K562 (cell line): ENCODE results near the gene PLRG1. TPM values are rescaled to one million over a fixed set of nuclear protein-coding genes. Genes with fewer than 3 reads are reported as not detected.

Experiments
- ATAC-seq: fragments of 200-7000 bp; cut with Tn5 transposase; 3 replicates; pipeline ENCODE4 v1.9.1; 2020; ENCODE audit warnings: moderate library complexity
- BruUV-seq: library from RNA; stranded (reverse); fragments of 400-500 nt; replicated peaks from 2 replicates; lab custom pipeline; 2021; lab: Mats Ljungman, UMichigan
- CTCF ChIA-PET: fragments of 300-600 bp; formaldehyde crosslinking; extraction: SDS; loops from one replicate; lab custom pipeline; 2021; ENCODE audit warnings: low intra/inter-chr PET ratio; lab: Yijun Ruan, JAX
- POLR2A ChIA-PET: fragments of 300-600, 350-650 bp; sonication (Branson Sonifier 250); formaldehyde crosslinking; extraction: SDS; loops from one replicate; lab custom pipeline; 2021; ENCODE audit warnings: antibody characterized with exemption, inconsistent platforms; lab: Yijun Ruan, JAX
- DNase-seq, 4 experiments: peaks; one replicate each; pipeline versions ENCODE4 v3.0.0 to v3.0.0-alpha.2; 2011 to 2018; ENCODE audit warnings: low spot score in 3 of 4, mixed read lengths in 3 of 4; ENCODE audit errors: extremely low read depth in 1 of 4
- FAIRE-seq: peaks from 2 replicates; lab custom pipeline; 2011; peaks lifted over from hg19 to GRCh38; lab: Jason Lieb, UNC
- H2AFZ ChIP-seq: 2 replicates; pipeline ENCODE4 v1.6.0; 2011; ENCODE audit warnings: low read depth, low read length, control low read depth, inconsistent platforms
- H3K27ac ChIP-seq: fragments of 200-600 bp; 3 replicates; pipeline ENCODE4 v1.8.0; 2011; ENCODE audit warnings: low read depth, mild to moderate bottlenecking, control low read depth, inconsistent platforms, low read length, moderate library complexity, mixed read lengths; ENCODE audit errors: extremely low read depth
- H3K27me3 ChIP-seq, 2 experiments: fragments of 300-600 bp in 1 of 2; 2 replicates in 1 of 2; 3 replicates in 1 of 2; pipeline versions ENCODE4 v1.6.0 to v1.8.0; 2011; ENCODE audit warnings: inconsistent platforms in 2 of 2, low read length in 2 of 2, mild to moderate bottlenecking in 1 of 2, mixed read lengths in 1 of 2, moderate library complexity in 1 of 2; ENCODE audit not compliant: control insufficient read depth in 2 of 2, insufficient read depth in 2 of 2
- H3K36me3 ChIP-seq: fragments of 300-600 bp; 3 replicates; pipeline ENCODE4 v1.8.0; 2011; ENCODE audit warnings: mild to moderate bottlenecking, low read length, inconsistent platforms; ENCODE audit not compliant: control insufficient read depth, insufficient read depth
- H3K4me1 ChIP-seq, 2 experiments: fragments of 200-600 bp in 1 of 2; replicated peaks in 1 of 2; 2 replicates in 1 of 2; 3 replicates in 1 of 2; pipeline versions ENCODE4 v1.5.1 to v1.8.0; 2011; ENCODE audit warnings: inconsistent platforms in 2 of 2, low read length in 2 of 2, mild to moderate bottlenecking in 1 of 2, mixed read lengths in 1 of 2, moderate library complexity in 1 of 2; ENCODE audit not compliant: control insufficient read depth in 2 of 2, insufficient read depth in 2 of 2
- H3K4me2 ChIP-seq: 2 replicates; pipeline ENCODE4 v1.6.1; 2011; ENCODE audit warnings: low read length, control low read depth, inconsistent platforms, mixed read lengths; ENCODE audit not compliant: insufficient read depth
- H3K4me3 ChIP-seq: fragments of 200-600 bp; sonication (generic), shearing (Covaris generic); 2 replicates; pipeline ENCODE4 v1.5.1; 2016; ENCODE audit warnings: control low read depth, inconsistent platforms
- H3K79me2 ChIP-seq: fragments of 200-600 bp; 3 replicates; pipeline ENCODE4 v1.8.0; 2011; ENCODE audit warnings: low read length, inconsistent platforms; ENCODE audit not compliant: control insufficient read depth, insufficient read depth
- H3K9ac ChIP-seq, 2 experiments: 2 replicates each; pipeline versions ENCODE4 v1.6.0 to v1.6.1; 2011; ENCODE audit warnings: low read depth in 2 of 2, low read length in 2 of 2, control low read depth in 1 of 2, inconsistent platforms in 1 of 2, mild to moderate bottlenecking in 1 of 2, mixed read lengths in 1 of 2; ENCODE audit not compliant: insufficient read depth in 1 of 2
- H3K9me1 ChIP-seq: one replicate; pipeline ENCODE4 v1.6.0; 2011; ENCODE audit warnings: inconsistent platforms, mild to moderate bottlenecking, low read length, moderate library complexity; ENCODE audit not compliant: control insufficient read depth, insufficient read depth
- H3K9me3 ChIP-seq: replicated peaks from 2 replicates; pipeline ENCODE4 v1.5.1; 2011; ENCODE audit warnings: low read depth, low read length, inconsistent platforms; ENCODE audit not compliant: control insufficient read depth, insufficient read depth
- H4K20me1 ChIP-seq: replicated peaks from 2 replicates; pipeline ENCODE4 v1.6.1; 2011; ENCODE audit warnings: low read length, inconsistent platforms, mixed read lengths; ENCODE audit not compliant: control insufficient read depth, insufficient read depth
- CBX2 ChIP-seq: fragments of 200-600 bp; sonication (generic); IDR thresholded peaks from one replicate; pipeline ENCODE4 v1.6.1; 2012; ENCODE audit warnings: mild to moderate bottlenecking, low read length, inconsistent platforms; ENCODE audit not compliant: insufficient read depth, poor library complexity, severe bottlenecking
- CEBPZ ChIP-seq: fragments of 150-350 bp; IDR thresholded peaks from 2 replicates; pipeline ENCODE4 v1.6.1; 2014; ENCODE audit warnings: low read depth, mild to moderate bottlenecking, low read length, borderline replicate concordance
- CGGBP1 ChIP-seq: fragments of 250-450 bp; sonication (Bioruptor Pico); IDR thresholded peaks from 2 replicates; pipeline ENCODE4 v1.9.0; 2021; ENCODE audit warnings: mild to moderate bottlenecking
- ETV6 ChIP-seq, 3 experiments: fragments of 150-350 bp in 1 of 3; sonication (generic) in 1 of 3; formaldehyde crosslinking in 1 of 3; IDR thresholded peaks; 2 replicates each; pipeline versions ENCODE4 v1.6.1 to v1.8.0; 2014 to 2022; ENCODE audit warnings: borderline replicate concordance in 2 of 3, low read depth in 2 of 3, antibody characterized with exemption in 1 of 3, low read length in 1 of 3, mild to moderate bottlenecking in 1 of 3, missing genetic modification reagents in 1 of 3
- HBP1 ChIP-seq: fragments of 450-650 bp; formaldehyde crosslinking; IDR thresholded peaks from 2 replicates; pipeline ENCODE4 v1.4.0; 2022; ENCODE audit warnings: missing genetic modification characterization
- RBBP5 ChIP-seq: fragments of 200-600 bp; sonication (generic); IDR thresholded peaks from 2 replicates; pipeline ENCODE4 v1.6.1; 2012; ENCODE audit warnings: borderline replicate concordance, mild to moderate bottlenecking, low read length, control low read depth, inconsistent platforms; ENCODE audit not compliant: insufficient read depth, poor library complexity, severe bottlenecking
- SAP30 ChIP-seq: fragments of 200-600 bp; sonication (generic); IDR thresholded peaks from 2 replicates; pipeline ENCODE4 v1.6.1; 2012; ENCODE audit warnings: borderline replicate concordance, low read depth, mild to moderate bottlenecking, moderate library complexity, low read length, control low read depth, inconsistent platforms; ENCODE audit not compliant: insufficient read depth, poor library complexity, severe bottlenecking
- STAG1 ChIP-seq: sonication (generic); formaldehyde crosslinking; IDR thresholded peaks from 2 replicates; pipeline ENCODE4 v1.5.0; 2020; ENCODE audit warnings: missing genetic modification reagents, borderline replicate concordance
- TAF1 ChIP-seq: IDR thresholded peaks from 2 replicates; pipeline ENCODE4 v1.6.1; 2011; ENCODE audit warnings: mild to moderate bottlenecking, low read length, moderate library complexity; ENCODE audit not compliant: insufficient read depth, control insufficient read depth, severe bottlenecking; ENCODE audit errors: extremely low read depth
- ZC3H4 ChIP-seq: sonication (generic); formaldehyde crosslinking; IDR thresholded peaks from 2 replicates; pipeline ENCODE4 v1.9.0; 2021; ENCODE audit warnings: missing genetic modification reagents, borderline replicate concordance
- ZNF347 ChIP-seq: fragments of 450-650 bp; formaldehyde crosslinking; IDR thresholded peaks from 2 replicates; pipeline ENCODE4 v1.4.0; 2020; ENCODE audit warnings: low read depth, mild to moderate bottlenecking, moderate library complexity
- ZNF436 ChIP-seq: fragments of 250-450, 450-650 bp; sonication (Bioruptor Pico); formaldehyde crosslinking; IDR thresholded peaks from 2 replicates; pipeline ENCODE4 v1.7.0; 2020; ENCODE audit warnings: mild to moderate bottlenecking
- ZNF644 ChIP-seq: fragments of 200-800 bp; sonication (Bioruptor generic); IDR thresholded peaks from 2 replicates; pipeline ENCODE4 v1.6.1; 2016; ENCODE audit warnings: low read depth, missing genetic modification characterization, missing compliant biosample characterization
- ZNF655 ChIP-seq: fragments of 250-450 bp; sonication (Bioruptor Pico); IDR thresholded peaks from 2 replicates; pipeline ENCODE4 v1.5.0; 2021
- WGBS: fragments of 100-300 bp; shearing (Covaris generic); methylation state at CpG from one replicate; pipeline ENCODE4 v1.1.6; 2016; ENCODE audit warnings: low coverage, mixed read lengths; ENCODE audit not compliant: insufficient coverage; ENCODE audit errors: missing lambda C conversion rate; 5-methylcytosine and 5-hydroxymethylcytosine counted together
- in situ Hi-C: fragments of 300-500 bp; cut with MboI; formaldehyde crosslinking; loops from 4 replicates; pipeline ENCODE4 v1.15.0; 2018; ENCODE audit warnings: inconsistent platforms, mixed read lengths
- intact Hi-C: fragments of 100-400 bp; cut with micrococcal nuclease; formaldehyde crosslinking; loops from 2 replicates; pipeline ENCODE4 v1.14.2; 2022
- polyA plus RNA-seq, 8 experiments: library from polyadenylated mRNA; depleted of rRNA in 4 of 8; stranded (reverse) in 5 of 8; unstranded in 3 of 8; fragments of >200 nt; fragmentation: Nextera tagmentation in 2 of 8; fragmentation: Illumina TruSeq in 1 of 8; extraction: Ambion mirVana in 2 of 8; extraction: Trizol in 1 of 8; gene quantifications; 2 replicates each; pipeline versions ENCODE4 v1.2.1 to v1.2.3, GENCODE V29; 2011 to 2014; ENCODE audit warnings: inconsistent platforms in 1 of 8, missing spikeins in 1 of 8
- total RNA-seq, 7 experiments: library from RNA; depleted of rRNA in 6 of 7; stranded (reverse); fragments of >200 nt in 6 of 7; fragmentation: Illumina TruSeq in 2 of 7; extraction: Trizol in 2 of 7; gene quantifications; 2 replicates each; pipeline versions ENCODE4 v1.2.1 to v1.2.3, GENCODE V29; 2011 to 2021; ENCODE audit warnings: low replicate concordance in 1 of 7

PLRG1 gene
- total and polyA plus RNA-seq, 9 of the 15 experiments (the other 6 are each of a cell fraction or from before 2014, with no cell fraction given), result 48.0 to 248 (median 120) TPM

- Histone ChIP-seq H3K9ac (no peak overlapping the region), H3K4me1 (no peaks in the 10 kb centered on the region), H3K4me2 (no peak overlapping the region), H3K27ac (no peak overlapping the region), H2AFZ (no peak overlapping the region), H3K27me3 (no peaks in the 10 kb centered on the region), H3K4me3 (no peak overlapping the region), H3K9me1 (no peaks in the 10 kb centered on the region), H3K36me3 (no peaks in the 10 kb centered on the region), H3K79me2 (no peaks in the 10 kb centered on the region), H4K20me1 (no peaks in the 10 kb centered on the region), H3K9me3 (no peaks in the 10 kb centered on the region)
- ATAC-seq (no peak), DNase-seq (no peak), FAIRE-seq (no peak)
- in situ Hi-C loops (loop anchor here (5.0 kb wide), 1 partner anchor 170 kb away; no protein-coding TSS in a partner anchor), intact Hi-C loops (loop anchor here (2.0 kb wide), 1 partner anchor 90 kb away; no protein-coding TSS in a partner anchor)
- BruUV-seq, result no TSS peak
- WGBS, result 30% methylated on average over 3 of the region's 3 CpGs
- CTCF ChIA-PET, result interaction anchor here (1.7 to 2.6 kb wide), 2 partner anchors 108 to 163 kb away, joined by 3 to 24 read pairs; no protein-coding TSS in a partner anchor
- POLR2A ChIA-PET, result interaction anchor here (1.9 kb wide), 1 partner anchor 10 kb away, joined by 4 read pairs; no protein-coding TSS in a partner anchor
- TF ChIP-seq STAG1 (CRISPR knock-in tag) (no peak), ZNF655 (no peak), CBX2 (no peak), RBBP5 (no peak), CEBPZ (no peak), ZNF347 (no peak), ETV6 (IDR thresholded peaks at IDR 0.05; ENCODE audit: borderline replicate concordance in 1 of 2, low read depth in 2 of 2, low read length in 1 of 2) (no peak), ETV6 (CRISPR knock-in tag; IDR thresholded peaks at IDR 0.05; ENCODE audit: borderline replicate concordance) (no peak), ZNF644 (no peak), HBP1 (CRISPR knock-in tag) (no peak), ZC3H4 (no peak), ZNF436 (no peak), SAP30 (no peak), CGGBP1 (CRISPR knock-in tag) (no peak), TAF1 (no peak)
Measured at GRCh38 chr4:154507156-154507555, 43.0 kb downstream of the PLRG1 start.
